ENCODE results near the gene NAP1L4. TPM values are rescaled to one million over a fixed set of nuclear protein-coding genes. Genes with fewer than 3 reads are reported as not detected.
A peak's percentile ranks its signal among the peaks of the same experiment; 100 is the strongest.

The NAP1L4 gene
- total and polyA plus RNA-seq, 7 experiments from 2014 or later: 134 to 356 (median 292) TPM

DNA sequence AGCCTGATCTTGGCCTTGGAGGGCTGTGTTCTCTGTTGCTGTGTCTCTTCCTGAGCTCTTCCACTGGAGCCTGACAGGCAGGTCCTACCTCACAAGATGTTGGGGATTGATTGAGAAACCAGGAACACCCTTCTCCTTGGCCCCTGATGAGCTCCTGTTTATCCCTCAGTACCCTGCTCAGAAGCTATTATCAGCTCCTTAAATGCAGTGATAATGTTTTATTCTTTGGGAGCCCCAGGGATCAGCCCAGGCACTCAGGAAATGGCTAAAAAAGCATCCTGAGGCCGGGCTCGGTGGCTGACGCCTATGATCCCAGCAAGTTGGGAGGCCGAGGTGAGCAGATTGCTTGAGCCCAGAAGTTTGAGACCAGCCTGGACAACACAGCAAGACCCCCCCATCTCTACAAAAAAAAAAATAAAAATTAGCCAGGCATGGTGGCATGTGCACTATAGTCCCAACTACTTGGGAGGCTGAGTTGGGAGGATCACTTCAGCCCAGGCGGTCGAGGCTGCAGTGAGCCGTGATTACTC is 58.0 kb downstream of the NAP1L4 start:
- H3K9me3 Mint-ChIP-seq: peaks cover 6 to 24% (median 19%) of the 10 kb centered on the region in 11 donors

DNA sequence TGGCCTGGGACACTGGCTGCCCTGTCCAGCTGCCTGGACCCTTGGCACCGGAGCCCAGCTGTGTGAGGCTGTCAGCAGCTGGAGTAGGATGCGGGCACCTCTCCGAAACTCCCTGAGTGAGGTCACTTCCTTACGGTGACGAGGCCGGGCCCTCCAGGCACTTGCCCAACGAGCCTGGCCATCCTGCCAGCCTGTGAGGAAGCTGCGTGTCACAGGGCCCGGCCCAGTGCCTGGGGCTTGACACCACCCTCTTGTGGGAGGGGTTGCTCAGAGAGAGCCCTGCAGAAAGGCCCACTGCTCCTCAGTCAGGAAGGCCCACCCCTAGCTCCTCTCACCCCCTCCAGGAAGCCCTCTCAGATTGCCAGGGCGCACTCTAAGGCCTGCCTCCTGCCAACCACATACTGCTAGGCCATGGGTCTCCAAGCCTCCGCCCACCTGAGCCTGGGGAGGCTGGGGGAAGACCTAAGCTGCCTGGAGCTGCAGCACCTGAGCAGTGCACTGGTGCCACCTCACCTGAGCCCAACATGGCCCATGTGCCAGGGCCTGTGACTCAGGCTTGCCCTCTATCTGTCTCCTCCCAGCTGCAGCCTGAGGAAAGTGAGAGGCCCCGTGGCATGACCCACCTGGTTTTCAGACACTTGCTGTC is 58.6 kb downstream of the NAP1L4 start:
- peak overlapping the region in 1 of 9 donors; percentile 68 for H3K27ac Mint-ChIP-seq
- Histone ChIP-seq H3K4me1 (ENCODE audit: control insufficient read depth in 2 of 2, insufficient read depth in 2 of 2, low read length in 2 of 2) (peaks cover 11 to 13% of the 10 kb centered on the region in 2 donors), H3K27me3 (ENCODE audit: control insufficient read depth in 2 of 2, insufficient read depth in 2 of 2, low read length in 2 of 2) (peaks cover 0 to 3% of the 10 kb centered on the region in 2 donors), H3K9me3 (ENCODE audit: control insufficient read depth in 2 of 3, low read length in 3 of 3) (peaks cover 6 to 11% (median 8%) of the 10 kb centered on the region in 3 experiments), H3K36me3 (ENCODE audit: control insufficient read depth in 2 of 3, insufficient read depth in 3 of 3, low read length in 3 of 3) (no peaks in the 10 kb centered on the region), H3K4me3 (ENCODE audit: low read length) (no peak overlapping the region), H3K27ac (ENCODE audit: low read depth, low read length) (no peak overlapping the region)
- intact Hi-C loops (cut with micrococcal nuclease): no loop called here
- ATAC-seq (peak; percentile 80), DNase-seq (peak in 1 of 9 donors; percentile 45)
- H3K4me3 Mint-ChIP-seq: no peak overlapping the region
- peaks cover 0 to 14% (median 8%) of the 10 kb centered on the region in 5 donors for H3K36me3 Mint-ChIP-seq
- H3K9me3 Mint-ChIP-seq: peaks cover 2 to 18% (median 14%) of the 10 kb centered on the region in 11 donors
- peaks cover 0 to 10% (median 4%) of the 10 kb centered on the region in 5 donors for H3K27me3 Mint-ChIP-seq
- ChIA-PET CTCF (interaction anchor here (0.6 to 0.7 kb wide), 2 partner anchors 33 to 81 kb away, joined by 3 to 5 read pairs; no protein-coding TSS in a partner anchor), POLR2A (interaction anchor here (0.6 kb wide), 1 partner anchor 242 kb away, joined by 3 read pairs; no protein-coding TSS in a partner anchor)
- H3K4me1 Mint-ChIP-seq: peaks cover 6 to 25% (median 12%) of the 10 kb centered on the region in 7 donors

More for the DNA sequence above, 58.0 kb downstream of the NAP1L4 start:
- peaks cover 0 to 8% (median 4%) of the 10 kb centered on the region in 5 donors for H3K27me3 Mint-ChIP-seq
- no peak overlapping the region for H3K4me3 ChIP-seq (ENCODE audit: low read length)
- intact Hi-C loops (cut with micrococcal nuclease): no loop called here
- H3K27ac Mint-ChIP-seq: peak overlapping the region in 1 of 9 donors; percentile 68
- H3K27me3 ChIP-seq (ENCODE audit: control insufficient read depth in 2 of 2, insufficient read depth in 2 of 2, low read length in 2 of 2): peaks cover 0 to 3% of the 10 kb centered on the region in 2 donors
- H3K36me3 ChIP-seq (ENCODE audit: control insufficient read depth in 2 of 3, insufficient read depth in 3 of 3, low read length in 3 of 3): no peaks in the 10 kb centered on the region
- H3K27ac ChIP-seq (ENCODE audit: low read depth, low read length): no peak overlapping the region
- H3K4me1 Mint-ChIP-seq: peaks cover 9 to 23% (median 9%) of the 10 kb centered on the region in 7 donors
- ChIA-PET POLR2A (interaction anchor here (0.6 kb wide), 1 partner anchor 242 kb away, joined by 3 read pairs; no protein-coding TSS in a partner anchor), CTCF (interaction anchor here (0.6 to 0.7 kb wide), 2 partner anchors 34 to 80 kb away, joined by 3 to 5 read pairs; no protein-coding TSS in a partner anchor)
- DNase-seq (no peak), ATAC-seq (no peak)
- peaks cover 0 to 20% (median 13%) of the 10 kb centered on the region in 5 donors for H3K36me3 Mint-ChIP-seq
- H3K9me3 ChIP-seq (ENCODE audit: control insufficient read depth in 2 of 3, low read length in 3 of 3): peaks cover 6 to 16% (median 12%) of the 10 kb centered on the region in 3 experiments
- no peak overlapping the region for H3K4me3 Mint-ChIP-seq
- H3K4me1 ChIP-seq (ENCODE audit: control insufficient read depth in 2 of 2, insufficient read depth in 2 of 2, low read length in 2 of 2): peaks cover 8 to 13% of the 10 kb centered on the region in 2 donors

DNA sequence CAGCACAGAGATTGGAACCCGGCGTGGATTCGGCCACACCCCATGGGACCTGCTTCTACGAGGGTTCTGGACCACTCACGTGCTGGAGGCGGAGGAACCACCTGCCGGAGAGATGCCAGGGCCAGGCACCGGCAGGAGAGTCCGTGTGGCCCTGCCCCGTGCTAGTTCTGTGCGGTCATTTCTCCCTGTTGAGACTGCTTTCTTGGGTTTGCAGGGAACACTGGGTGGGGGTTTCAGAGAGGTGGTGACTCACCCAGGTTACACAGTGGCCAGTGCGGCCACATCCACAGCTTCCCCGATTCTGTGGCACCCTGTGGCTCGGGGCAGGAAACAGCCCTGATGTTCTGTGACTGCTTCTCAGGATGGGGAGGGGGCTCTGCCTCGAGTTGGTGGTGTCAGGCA is 59.3 kb downstream of the NAP1L4 start:
- H3K27ac Mint-ChIP-seq: peak overlapping the region in 1 of 9 donors; percentile 42
- peaks cover 3 to 4% of the 10 kb centered on the region in 2 donors for H3K27me3 ChIP-seq (ENCODE audit: control insufficient read depth in 2 of 2, insufficient read depth in 2 of 2, low read length in 2 of 2)
- ChIA-PET POLR2A (no interaction called here), CTCF (no interaction called here)
- peaks cover 0 to 12% (median 9%) of the 10 kb centered on the region in 11 donors for H3K9me3 Mint-ChIP-seq
- H3K27ac ChIP-seq (ENCODE audit: low read depth, low read length): no peak overlapping the region
- no peak for DNase-seq
- peaks cover 4 to 7% (median 6%) of the 10 kb centered on the region in 3 experiments for H3K9me3 ChIP-seq (ENCODE audit: control insufficient read depth in 2 of 3, low read length in 3 of 3)
- H3K4me1 ChIP-seq (ENCODE audit: control insufficient read depth in 2 of 2, insufficient read depth in 2 of 2, low read length in 2 of 2): peaks cover 13 to 17% of the 10 kb centered on the region in 2 donors
- H3K27me3 Mint-ChIP-seq: peaks cover 4 to 17% (median 8%) of the 10 kb centered on the region in 5 donors
- ATAC-seq: peak; percentile 60
- no peak overlapping the region for H3K4me3 Mint-ChIP-seq
- intact Hi-C loops (cut with micrococcal nuclease): no loop called here
- peaks cover 0 to 8% (median 3%) of the 10 kb centered on the region in 5 donors for H3K36me3 Mint-ChIP-seq
- H3K4me1 Mint-ChIP-seq: peaks cover 12 to 30% (median 18%) of the 10 kb centered on the region in 7 donors
- no peaks in the 10 kb centered on the region for H3K36me3 ChIP-seq (ENCODE audit: control insufficient read depth in 2 of 3, insufficient read depth in 3 of 3, low read length in 3 of 3)
- no peak overlapping the region for H3K4me3 ChIP-seq (ENCODE audit: low read length)

DNA sequence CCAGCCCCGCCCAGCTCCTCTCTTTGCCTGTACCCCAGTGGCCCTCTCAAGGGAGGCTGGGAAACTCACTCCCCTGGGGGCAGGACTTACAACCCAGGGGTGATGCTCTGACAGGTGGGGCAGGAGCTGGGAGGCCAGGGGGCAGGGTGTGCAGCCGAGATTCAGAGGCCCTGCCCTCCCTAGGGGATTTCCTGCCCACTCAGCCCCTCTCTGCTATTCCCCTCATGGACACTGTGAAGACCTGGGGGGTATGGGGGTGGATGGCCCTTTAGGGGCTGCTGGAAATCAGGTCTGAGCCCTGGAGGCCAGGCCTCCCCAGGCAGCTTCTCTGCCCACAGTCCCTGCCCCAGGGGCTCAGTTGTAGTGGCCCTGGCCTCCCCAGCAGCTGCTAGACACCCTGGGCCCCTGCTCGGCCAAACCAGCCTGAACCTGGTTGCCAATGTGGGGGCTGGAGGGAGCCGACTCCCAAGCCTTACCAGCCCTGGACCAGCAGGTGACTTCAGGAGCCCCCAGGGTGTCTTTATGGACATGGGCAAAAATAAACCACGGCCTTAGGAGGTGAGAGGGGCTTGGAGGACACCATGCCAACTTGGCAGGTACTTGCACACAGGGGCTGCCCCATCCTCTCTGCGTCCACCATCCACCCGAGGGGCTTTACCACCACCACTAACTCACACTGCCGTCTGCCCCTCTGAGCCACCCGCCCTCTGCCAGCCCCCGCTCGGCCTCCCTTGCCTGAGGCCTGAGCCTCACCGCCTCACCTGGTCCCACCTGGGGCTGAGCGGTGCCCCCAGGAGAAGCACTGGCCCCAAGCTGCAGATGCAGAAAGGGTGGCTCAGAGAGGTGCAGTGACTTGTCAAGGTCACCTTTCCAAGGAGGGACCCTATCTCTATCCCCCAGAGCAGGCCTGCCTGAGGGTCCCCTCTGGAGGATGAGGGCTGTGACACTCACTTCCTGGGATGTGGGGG is 60.1 kb downstream of the NAP1L4 start:
- Mint-ChIP-seq H3K27me3 (peaks cover 4 to 24% (median 8%) of the 10 kb centered on the region in 5 donors), H3K27ac (no peak overlapping the region), H3K4me1 (peaks cover 14 to 35% (median 20%) of the 10 kb centered on the region in 7 donors), H3K36me3 (peaks cover 0 to 2% (median 0%) of the 10 kb centered on the region in 5 donors), H3K4me3 (no peak overlapping the region), H3K9me3 (peaks cover 0 to 4% (median 2%) of the 10 kb centered on the region in 11 donors)
- H3K4me3 ChIP-seq (ENCODE audit: low read length): no peak overlapping the region
- H3K27ac ChIP-seq (ENCODE audit: low read depth, low read length): no peak overlapping the region
- no peak for ATAC-seq
- POLR2A ChIA-PET: no interaction called here
- H3K4me1 ChIP-seq (ENCODE audit: control insufficient read depth in 2 of 2, insufficient read depth in 2 of 2, low read length in 2 of 2): peaks cover 13 to 20% of the 10 kb centered on the region in 2 donors
- CTCF ChIA-PET: no interaction called here
- H3K27me3 ChIP-seq (ENCODE audit: control insufficient read depth in 2 of 2, insufficient read depth in 2 of 2, low read length in 2 of 2): peaks cover 3 to 4% of the 10 kb centered on the region in 2 donors
- no peak for DNase-seq
- no peaks in the 10 kb centered on the region for H3K36me3 ChIP-seq (ENCODE audit: control insufficient read depth in 2 of 3, insufficient read depth in 3 of 3, low read length in 3 of 3)
- no peaks in the 10 kb centered on the region for H3K9me3 ChIP-seq (ENCODE audit: control insufficient read depth in 2 of 3, low read length in 3 of 3)
- intact Hi-C loops (cut with micrococcal nuclease): no loop called here

DNA sequence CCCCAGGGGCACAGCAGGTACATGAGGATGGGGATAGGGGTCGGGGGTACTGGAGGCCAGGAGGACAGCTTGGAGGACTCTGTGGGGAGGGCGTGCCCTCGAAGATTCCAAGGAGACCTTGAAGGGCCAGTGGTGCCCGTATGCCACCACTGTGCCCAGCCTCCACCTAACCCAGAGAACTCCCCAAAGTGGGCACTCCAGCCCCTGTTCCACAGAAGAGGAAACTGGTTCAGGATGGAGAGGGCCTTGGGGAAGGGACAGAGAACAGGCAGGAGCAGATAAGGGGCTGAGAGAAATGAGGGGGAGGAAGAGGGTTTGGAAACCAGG is 60.7 kb downstream of the NAP1L4 start:
- Histone ChIP-seq H3K4me1 (ENCODE audit: control insufficient read depth in 2 of 2, insufficient read depth in 2 of 2, low read length in 2 of 2) (peaks cover 13 to 20% of the 10 kb centered on the region in 2 donors), H3K27me3 (ENCODE audit: control insufficient read depth in 2 of 2, insufficient read depth in 2 of 2, low read length in 2 of 2) (peaks cover 3 to 4% of the 10 kb centered on the region in 2 donors), H3K9me3 (ENCODE audit: control insufficient read depth in 2 of 3, low read length in 3 of 3) (no peaks in the 10 kb centered on the region), H3K36me3 (ENCODE audit: control insufficient read depth in 2 of 3, insufficient read depth in 3 of 3, low read length in 3 of 3) (no peaks in the 10 kb centered on the region), H3K4me3 (ENCODE audit: low read length) (no peak overlapping the region), H3K27ac (ENCODE audit: low read depth, low read length) (no peak overlapping the region)
- H3K36me3 Mint-ChIP-seq: no peaks in the 10 kb centered on the region
- no peak overlapping the region for H3K4me3 Mint-ChIP-seq
- peaks cover 14 to 35% (median 20%) of the 10 kb centered on the region in 7 donors for H3K4me1 Mint-ChIP-seq
- CTCF ChIA-PET: no interaction called here
- DNase-seq: no peak
- H3K9me3 Mint-ChIP-seq: peaks cover 0 to 1% (median 0%) of the 10 kb centered on the region in 11 donors
- POLR2A ChIA-PET: no interaction called here
- intact Hi-C loops (cut with micrococcal nuclease): no loop called here
- ATAC-seq: no peak
- peak overlapping the region in 1 of 9 donors; percentile 68 for H3K27ac Mint-ChIP-seq
- peaks cover 4 to 29% (median 8%) of the 10 kb centered on the region in 5 donors for H3K27me3 Mint-ChIP-seq

All from naive thymus-derived CD4-positive, alpha-beta T cell (primary cell).